HL-60 (cell line): ENCODE data around the gene SYCE3.

Experiments used
- DNase-seq, 2 experiments: peaks; one replicate each; pipeline ENCODE4 v3.0.0-alpha.2; 2010 to 2020; ENCODE audit warnings: low read depth in 1 of 2, low spot score in 1 of 2
- H3K27ac ChIP-seq: fragments of 250-450 bp; sonication (Bioruptor Pico); replicated peaks from 2 replicates; pipeline ENCODE4 v1.5.1; 2020; ENCODE audit warnings: mild to moderate bottlenecking, moderate library complexity
- H3K27me3 ChIP-seq: fragments of 250-450 bp; sonication (Bioruptor Pico); 2 replicates; pipeline ENCODE4 v1.5.1; 2021; ENCODE audit warnings: mild to moderate bottlenecking, moderate library complexity; ENCODE audit not compliant: insufficient read depth, poor library complexity, severe bottlenecking
- H3K4me3 ChIP-seq: replicated peaks from 2 replicates; pipeline ENCODE4 v1.5.1; 2011; ENCODE audit warnings: mild to moderate bottlenecking, control low read depth, low read length; ENCODE audit not compliant: insufficient read depth
- GABPA ChIP-seq: IDR thresholded peaks from 2 replicates; pipeline ENCODE4 v1.6.1; 2012; ENCODE audit warnings: low read depth
- POLR2AphosphoS5 ChIP-seq: IDR thresholded peaks from 2 replicates; pipeline ENCODE4 v1.6.1; 2012; ENCODE audit warnings: low read depth
- SPI1 ChIP-seq: IDR thresholded peaks from 2 replicates; pipeline ENCODE4 v1.6.1; 2012; ENCODE audit warnings: low read depth, mild to moderate bottlenecking, borderline replicate concordance
- TF ChIP-seq, protein P1 (sequence below): IDR thresholded peaks from one replicate; pipeline ENCODE4 v1.5.1; 2011; ENCODE audit warnings: low read length, control low read depth, inconsistent platforms; ENCODE audit not compliant: insufficient read depth
- TF ChIP-seq, protein P2 (sequence below): IDR thresholded peaks from 2 replicates; pipeline ENCODE4 v1.6.1; 2012; ENCODE audit warnings: low read depth; ENCODE audit not compliant: insufficient replicate concordance

SYCE3 gene

GRCh38 chr22:50585781-50586180 lies 23.1 kb upstream of the SYCE3 start:
- Histone ChIP-seq H3K4me3 (no peak overlapping the region), H3K27me3 (no peaks in the 10 kb centered on the region), H3K27ac (no peak overlapping the region)
- TF ChIP-seq, protein P1, sequence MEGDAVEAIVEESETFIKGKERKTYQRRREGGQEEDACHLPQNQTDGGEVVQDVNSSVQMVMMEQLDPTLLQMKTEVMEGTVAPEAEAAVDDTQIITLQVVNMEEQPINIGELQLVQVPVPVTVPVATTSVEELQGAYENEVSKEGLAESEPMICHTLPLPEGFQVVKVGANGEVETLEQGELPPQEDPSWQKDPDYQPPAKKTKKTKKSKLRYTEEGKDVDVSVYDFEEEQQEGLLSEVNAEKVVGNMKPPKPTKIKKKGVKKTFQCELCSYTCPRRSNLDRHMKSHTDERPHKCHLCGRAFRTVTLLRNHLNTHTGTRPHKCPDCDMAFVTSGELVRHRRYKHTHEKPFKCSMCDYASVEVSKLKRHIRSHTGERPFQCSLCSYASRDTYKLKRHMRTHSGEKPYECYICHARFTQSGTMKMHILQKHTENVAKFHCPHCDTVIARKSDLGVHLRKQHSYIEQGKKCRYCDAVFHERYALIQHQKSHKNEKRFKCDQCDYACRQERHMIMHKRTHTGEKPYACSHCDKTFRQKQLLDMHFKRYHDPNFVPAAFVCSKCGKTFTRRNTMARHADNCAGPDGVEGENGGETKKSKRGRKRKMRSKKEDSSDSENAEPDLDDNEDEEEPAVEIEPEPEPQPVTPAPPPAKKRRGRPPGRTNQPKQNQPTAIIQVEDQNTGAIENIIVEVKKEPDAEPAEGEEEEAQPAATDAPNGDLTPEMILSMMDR, result no peak
- TF ChIP-seq POLR2AphosphoS5 (no peak), SPI1 (no peak), GABPA (no peak)
- TF ChIP-seq, protein P2, sequence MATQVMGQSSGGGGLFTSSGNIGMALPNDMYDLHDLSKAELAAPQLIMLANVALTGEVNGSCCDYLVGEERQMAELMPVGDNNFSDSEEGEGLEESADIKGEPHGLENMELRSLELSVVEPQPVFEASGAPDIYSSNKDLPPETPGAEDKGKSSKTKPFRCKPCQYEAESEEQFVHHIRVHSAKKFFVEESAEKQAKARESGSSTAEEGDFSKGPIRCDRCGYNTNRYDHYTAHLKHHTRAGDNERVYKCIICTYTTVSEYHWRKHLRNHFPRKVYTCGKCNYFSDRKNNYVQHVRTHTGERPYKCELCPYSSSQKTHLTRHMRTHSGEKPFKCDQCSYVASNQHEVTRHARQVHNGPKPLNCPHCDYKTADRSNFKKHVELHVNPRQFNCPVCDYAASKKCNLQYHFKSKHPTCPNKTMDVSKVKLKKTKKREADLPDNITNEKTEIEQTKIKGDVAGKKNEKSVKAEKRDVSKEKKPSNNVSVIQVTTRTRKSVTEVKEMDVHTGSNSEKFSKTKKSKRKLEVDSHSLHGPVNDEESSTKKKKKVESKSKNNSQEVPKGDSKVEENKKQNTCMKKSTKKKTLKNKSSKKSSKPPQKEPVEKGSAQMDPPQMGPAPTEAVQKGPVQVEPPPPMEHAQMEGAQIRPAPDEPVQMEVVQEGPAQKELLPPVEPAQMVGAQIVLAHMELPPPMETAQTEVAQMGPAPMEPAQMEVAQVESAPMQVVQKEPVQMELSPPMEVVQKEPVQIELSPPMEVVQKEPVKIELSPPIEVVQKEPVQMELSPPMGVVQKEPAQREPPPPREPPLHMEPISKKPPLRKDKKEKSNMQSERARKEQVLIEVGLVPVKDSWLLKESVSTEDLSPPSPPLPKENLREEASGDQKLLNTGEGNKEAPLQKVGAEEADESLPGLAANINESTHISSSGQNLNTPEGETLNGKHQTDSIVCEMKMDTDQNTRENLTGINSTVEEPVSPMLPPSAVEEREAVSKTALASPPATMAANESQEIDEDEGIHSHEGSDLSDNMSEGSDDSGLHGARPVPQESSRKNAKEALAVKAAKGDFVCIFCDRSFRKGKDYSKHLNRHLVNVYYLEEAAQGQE, result no peak
- DNase-seq, result no peak

- Histone ChIP-seq H3K4me3 (no peak overlapping the region), H3K27me3 (no peaks in the 10 kb centered on the region), H3K27ac (no peak overlapping the region)
- no peak for TF ChIP-seq GABPA
- no peak for DNase-seq
Measured at GRCh38 chr22:50585238-50585637, 22.5 kb upstream of the SYCE3 start.

DNA sequence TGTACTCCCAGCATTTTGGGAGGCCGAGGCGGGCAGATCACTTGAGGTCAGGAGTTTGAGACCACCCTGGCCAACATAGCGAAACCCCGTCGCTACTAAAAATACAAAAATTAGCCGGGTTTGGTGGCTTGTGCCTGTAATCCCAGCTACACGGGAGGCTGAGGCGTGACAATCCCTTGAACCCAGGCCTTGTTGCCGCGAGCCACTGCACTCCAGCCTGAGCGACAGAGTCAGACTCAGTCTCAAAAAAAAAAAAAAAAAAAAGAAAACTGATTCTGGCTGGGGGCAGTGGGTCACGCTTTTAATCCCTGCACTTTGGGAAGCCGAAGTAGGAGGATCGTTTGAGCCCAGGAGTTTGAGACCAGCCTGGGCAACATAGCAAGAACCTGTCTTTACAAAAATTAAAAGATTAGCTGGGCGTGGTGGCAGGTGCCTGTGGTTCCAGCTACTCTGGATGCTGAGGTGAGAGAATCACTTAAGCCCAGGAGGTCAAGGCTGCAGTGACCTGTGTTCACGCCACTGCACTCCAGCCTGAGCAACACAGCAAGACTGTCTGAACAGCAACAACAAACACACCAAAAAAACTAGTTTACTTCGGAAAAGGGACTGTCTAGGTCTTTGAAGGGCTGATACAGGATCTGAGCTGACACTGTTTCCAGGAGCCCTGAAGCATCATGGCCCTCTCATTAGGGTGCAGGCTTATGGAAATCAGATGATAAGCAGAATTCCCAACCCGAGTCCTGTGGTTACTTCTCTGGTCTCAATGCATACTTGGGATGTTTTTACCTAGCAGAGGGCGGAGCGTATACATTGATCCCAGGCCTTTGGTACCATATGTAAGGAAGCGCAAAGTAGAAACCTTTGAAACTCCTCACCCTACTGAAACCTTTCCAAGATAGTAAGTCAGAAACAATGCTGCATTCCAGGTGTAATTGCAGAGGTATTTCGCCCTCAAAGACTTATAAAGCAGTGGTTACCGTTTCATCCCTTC lies 21.7 kb upstream of the SYCE3 start:
- DNase-seq, result no peak
- no peaks in the 10 kb centered on the region for H3K27me3 ChIP-seq
- TF ChIP-seq, protein P2, result no peak
- TF ChIP-seq SPI1 (no peak), GABPA (no peak), POLR2AphosphoS5 (no peak)
- TF ChIP-seq, protein P1, result no peak
- H3K4me3 ChIP-seq, result no peak overlapping the region
- no peak overlapping the region for H3K27ac ChIP-seq

- H3K27ac ChIP-seq, result peak overlapping the region; percentile 54
- no peaks in the 10 kb centered on the region for H3K27me3 ChIP-seq
- DNase-seq, result no peak
- peak; percentile 31; the same call in 1 of the 2 replicates for TF ChIP-seq POLR2AphosphoS5
- TF ChIP-seq SPI1, result no peak
- TF ChIP-seq, protein P1, result no peak
- peak overlapping the region; percentile 69 for H3K4me3 ChIP-seq
Measured at GRCh38 chr22:50583294-50583861, 20.7 kb upstream of the SYCE3 start.
